DMS53 treated with DMSO at 0.1 percent for 48 hours (cell line): Measurements from ENCODE around the gene RSPH9.

Source experiments
- DNase-seq: peaks from one replicate; lab custom pipeline; 2025; ENCODE audit not compliant: unreplicated experiment; lab: John Stamatoyannopoulos, UW

RSPH9 gene

GRCh38 chr6:43667245-43668150 is 22.7 kb downstream of the RSPH9 start:
- peak; percentile 61 for DNase-seq

GRCh38 chr6:43668151-43669028 is 23.6 kb downstream of the RSPH9 start:
- peak; percentile 72 for DNase-seq

- no peak for DNase-seq
Measured at GRCh38 chr6:43669050-43669921, 24.4 kb downstream of the RSPH9 start.

GRCh38 chr6:43669922-43670622 is 25.2 kb downstream of the RSPH9 start:
- no peak for DNase-seq

GRCh38 chr6:43670623-43670986 is 25.8 kb downstream of the RSPH9 start:
- no peak for DNase-seq

GRCh38 chr6:43671011-43671800 is 26.4 kb downstream of the RSPH9 start:
- no peak for DNase-seq

- DNase-seq, result no peak
Measured at GRCh38 chr6:43671801-43672690, 27.2 kb downstream of the RSPH9 start.

- DNase-seq, result no peak
Measured at GRCh38 chr6:43673444-43674084, 28.7 kb downstream of the RSPH9 start.

- DNase-seq, result no peak
Measured at GRCh38 chr6:43674291-43674690, 29.5 kb downstream of the RSPH9 start.

- no peak for DNase-seq
Measured at GRCh38 chr6:43674921-43675320, 30.1 kb downstream of the RSPH9 start.

GRCh38 chr6:43676962-43677606 is 32.2 kb downstream of the RSPH9 start:
- no peak for DNase-seq

GRCh38 chr6:43677759-43678158 is 32.9 kb downstream of the RSPH9 start:
- DNase-seq, result no peak

GRCh38 chr6:43678341-43678740 is 33.5 kb downstream of the RSPH9 start:
- DNase-seq, result no peak

- no peak for DNase-seq
Measured at GRCh38 chr6:43679057-43679456, 34.2 kb downstream of the RSPH9 start.

GRCh38 chr6:43680308-43681200 is 35.7 kb downstream of the RSPH9 start:
- DNase-seq, result no peak

GRCh38 chr6:43681303-43681702 is 36.5 kb downstream of the RSPH9 start:
- no peak for DNase-seq
